ENCODE data around the gene AOAH.
"Not testable (repeated sequence)": the region's sequence is repeated elsewhere in the genome, so short reads cannot be mapped to it uniquely, and the experiment has no call there.

The AOAH gene

GRCh38 chr7:36717586-36717985, 6.7 kb downstream of the AOAH start:
- H3K27ac ChIP-seq = peak overlapping the region in 1 of 2 donors; percentile 68
- DNase-seq (ENCODE audit: low spot score) = no peak
- no peak overlapping the region for H3K4me3 ChIP-seq
- TF ChIP-seq CTCF (IDR thresholded peaks at IDR 0.05) = no peak

GRCh38 chr7:36716802-36717201, 7.5 kb downstream of the AOAH start:
- DNase-seq (ENCODE audit: low spot score); H3K4me3 ChIP-seq: not testable (repeated sequence)
- H3K27ac ChIP-seq = peak overlapping the region in 1 of 2 donors; percentile 68

- DNase-seq (ENCODE audit: low spot score) = no peak
- no peak overlapping the region for H3K27ac ChIP-seq
Measured at GRCh38 chr7:36712015-36712414, 12.3 kb downstream of the AOAH start.

GRCh38 chr7:36711256-36711655, 13.0 kb downstream of the AOAH start:
- DNase-seq (ENCODE audit: low spot score) = no peak
- Histone ChIP-seq H3K4me3 (no peak overlapping the region), H3K27ac (no peak overlapping the region)
- no peak for TF ChIP-seq CTCF (IDR thresholded peaks at IDR 0.05)

More at GRCh38 chr7:36712015-36712414, 12.3 kb downstream of the AOAH start:
- no peak for TF ChIP-seq CTCF (IDR thresholded peaks at IDR 0.05)
- H3K4me3 ChIP-seq = no peak overlapping the region

GRCh38 chr7:36710186-36710791, 14.0 kb downstream of the AOAH start:
- no peak for TF ChIP-seq CTCF (IDR thresholded peaks at IDR 0.05)
- no peak overlapping the region for H3K4me3 ChIP-seq
- DNase-seq (ENCODE audit: low spot score) = no peak
- H3K27ac ChIP-seq = no peak overlapping the region

- H3K4me3 ChIP-seq = no peak overlapping the region
- TF ChIP-seq CTCF (IDR thresholded peaks at IDR 0.05) = no peak
- no peak overlapping the region for H3K27ac ChIP-seq
- DNase-seq (ENCODE audit: low spot score) = no peak
Measured at GRCh38 chr7:36708767-36709166, 15.5 kb downstream of the AOAH start.

- no peak for TF ChIP-seq CTCF (IDR thresholded peaks at IDR 0.05)
- Histone ChIP-seq H3K27ac (no peak overlapping the region), H3K4me3 (no peak overlapping the region)
- no peak for DNase-seq (ENCODE audit: low spot score)
Measured at GRCh38 chr7:36707898-36708297, 16.4 kb downstream of the AOAH start.

All from coronary artery (tissue), 2 donors.